ENCODE measurements around the gene WASHC2A.
"Not testable (repeated sequence)": the region's sequence is repeated elsewhere in the genome, so short reads cannot be mapped to it uniquely, and the experiment has no call there.

DNA sequence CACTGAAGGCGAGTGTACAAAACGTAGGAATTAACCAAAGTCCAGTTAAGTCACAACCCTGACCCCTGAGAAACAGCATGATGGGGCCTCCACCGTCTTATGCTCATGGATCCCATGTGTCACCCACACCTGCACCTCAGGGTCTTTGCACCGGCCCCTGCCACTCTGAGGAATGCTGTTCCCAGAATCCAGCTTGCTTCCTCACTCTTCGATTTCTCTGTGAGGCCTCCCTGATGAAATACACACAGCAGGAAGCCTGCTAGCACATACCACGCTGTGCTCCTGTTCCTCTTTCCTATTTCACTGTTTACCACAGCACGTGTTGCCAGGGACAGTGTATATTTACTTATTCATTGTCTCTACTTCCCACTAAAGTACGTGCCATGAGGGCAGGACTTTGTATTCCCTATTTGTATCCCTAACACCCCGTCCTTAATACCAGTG, 33.4 kb downstream of the WASHC2A start:
- TF ChIP-seq, protein P1, sequence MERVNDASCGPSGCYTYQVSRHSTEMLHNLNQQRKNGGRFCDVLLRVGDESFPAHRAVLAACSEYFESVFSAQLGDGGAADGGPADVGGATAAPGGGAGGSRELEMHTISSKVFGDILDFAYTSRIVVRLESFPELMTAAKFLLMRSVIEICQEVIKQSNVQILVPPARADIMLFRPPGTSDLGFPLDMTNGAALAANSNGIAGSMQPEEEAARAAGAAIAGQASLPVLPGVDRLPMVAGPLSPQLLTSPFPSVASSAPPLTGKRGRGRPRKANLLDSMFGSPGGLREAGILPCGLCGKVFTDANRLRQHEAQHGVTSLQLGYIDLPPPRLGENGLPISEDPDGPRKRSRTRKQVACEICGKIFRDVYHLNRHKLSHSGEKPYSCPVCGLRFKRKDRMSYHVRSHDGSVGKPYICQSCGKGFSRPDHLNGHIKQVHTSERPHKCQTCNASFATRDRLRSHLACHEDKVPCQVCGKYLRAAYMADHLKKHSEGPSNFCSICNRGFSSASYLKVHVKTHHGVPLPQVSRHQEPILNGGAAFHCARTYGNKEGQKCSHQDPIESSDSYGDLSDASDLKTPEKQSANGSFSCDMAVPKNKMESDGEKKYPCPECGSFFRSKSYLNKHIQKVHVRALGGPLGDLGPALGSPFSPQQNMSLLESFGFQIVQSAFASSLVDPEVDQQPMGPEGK (CRISPR knock-in tag; IDR thresholded peaks at IDR 0.05; ENCODE audit: borderline replicate concordance) = not testable (repeated sequence)
- not testable (repeated sequence) for TF ChIP-seq ZFP3 (CRISPR knock-in tag; IDR thresholded peaks at IDR 0.05); ZFP30 (CRISPR knock-in tag; IDR thresholded peaks at IDR 0.05); ZNF565 (CRISPR knock-in tag; conservative IDR thresholded peaks at IDR 0.05; ENCODE audit: low read depth); TCF4 (CRISPR knock-in tag; IDR thresholded peaks at IDR 0.05; ENCODE audit: borderline replicate concordance); RARB (CRISPR knock-in tag; IDR thresholded peaks at IDR 0.05); ARNTL (CRISPR knock-in tag; IDR thresholded peaks at IDR 0.05; ENCODE audit: borderline replicate concordance, low read depth); ESRRG (CRISPR knock-in tag; IDR thresholded peaks at IDR 0.05)
- TF ChIP-seq, protein P2, sequence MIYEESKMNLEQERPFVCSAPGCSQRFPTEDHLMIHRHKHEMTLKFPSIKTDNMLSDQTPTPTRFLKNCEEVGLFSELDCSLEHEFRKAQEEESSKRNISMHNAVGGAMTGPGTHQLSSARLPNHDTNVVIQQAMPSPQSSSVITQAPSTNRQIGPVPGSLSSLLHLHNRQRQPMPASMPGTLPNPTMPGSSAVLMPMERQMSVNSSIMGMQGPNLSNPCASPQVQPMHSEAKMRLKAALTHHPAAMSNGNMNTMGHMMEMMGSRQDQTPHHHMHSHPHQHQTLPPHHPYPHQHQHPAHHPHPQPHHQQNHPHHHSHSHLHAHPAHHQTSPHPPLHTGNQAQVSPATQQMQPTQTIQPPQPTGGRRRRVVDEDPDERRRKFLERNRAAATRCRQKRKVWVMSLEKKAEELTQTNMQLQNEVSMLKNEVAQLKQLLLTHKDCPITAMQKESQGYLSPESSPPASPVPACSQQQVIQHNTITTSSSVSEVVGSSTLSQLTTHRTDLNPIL (CRISPR knock-in tag; IDR thresholded peaks at IDR 0.05; ENCODE audit: low read depth) = not testable (repeated sequence)

All from SK-N-SH treated with all-trans-retinoic acid at 6 μM for 48 hours (cell line).